ENCODE data around the gene SPO11. TPM values are rescaled to one million over a fixed set of nuclear protein-coding genes. Genes with fewer than 3 reads are reported as not detected.

SPO11 gene
- total and polyA plus RNA-seq, 9 of the 15 experiments (the other 6 are each of a cell fraction or from before 2014, with no cell fraction given), result not detected

DNA sequence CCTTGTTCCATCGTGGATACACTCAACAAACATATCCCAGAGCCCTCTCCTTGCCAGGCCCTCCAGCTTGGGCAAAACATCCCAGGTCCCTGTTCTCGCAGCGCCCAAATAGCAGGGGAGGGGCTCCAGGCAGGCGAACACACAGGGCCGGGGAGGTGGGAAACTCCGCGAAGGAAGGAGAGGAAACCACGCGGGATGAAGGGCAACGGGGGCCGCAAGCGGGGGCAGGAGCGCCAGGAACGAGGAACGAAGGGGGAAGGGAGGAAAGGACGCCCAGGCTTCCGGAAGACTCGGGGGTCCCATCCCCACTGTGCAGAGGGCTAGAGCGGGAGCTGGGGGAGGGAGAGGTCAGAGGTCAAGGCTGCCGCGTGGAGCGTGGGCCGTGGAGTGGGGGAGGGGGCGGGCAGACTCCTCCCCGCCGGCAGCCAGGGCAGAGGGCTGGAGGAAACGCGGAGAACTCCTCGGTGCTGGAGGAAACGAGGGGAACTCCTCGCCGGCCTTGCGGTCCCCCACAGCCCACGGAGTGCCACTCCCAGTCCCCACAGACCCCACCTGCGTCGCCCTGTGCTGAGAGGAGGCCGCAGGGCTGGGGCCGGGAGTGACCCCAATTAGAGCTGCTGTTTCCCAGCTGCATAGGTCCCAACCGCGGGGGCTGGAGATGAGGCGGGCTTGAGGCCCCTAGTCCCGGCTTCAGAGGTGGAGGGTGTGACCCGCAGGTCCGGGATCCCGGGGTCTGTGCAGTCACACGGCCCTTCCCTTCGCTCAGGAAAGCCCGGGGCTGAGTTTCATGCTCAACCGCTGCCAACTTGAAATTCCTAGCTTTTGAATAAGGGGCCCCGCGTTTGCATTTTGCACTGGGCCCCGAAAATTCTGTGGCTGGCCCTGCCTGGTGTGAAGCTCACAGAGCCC, 60.3 kb downstream of the SPO11 start (continued):
- TF ChIP-seq, protein P1, sequence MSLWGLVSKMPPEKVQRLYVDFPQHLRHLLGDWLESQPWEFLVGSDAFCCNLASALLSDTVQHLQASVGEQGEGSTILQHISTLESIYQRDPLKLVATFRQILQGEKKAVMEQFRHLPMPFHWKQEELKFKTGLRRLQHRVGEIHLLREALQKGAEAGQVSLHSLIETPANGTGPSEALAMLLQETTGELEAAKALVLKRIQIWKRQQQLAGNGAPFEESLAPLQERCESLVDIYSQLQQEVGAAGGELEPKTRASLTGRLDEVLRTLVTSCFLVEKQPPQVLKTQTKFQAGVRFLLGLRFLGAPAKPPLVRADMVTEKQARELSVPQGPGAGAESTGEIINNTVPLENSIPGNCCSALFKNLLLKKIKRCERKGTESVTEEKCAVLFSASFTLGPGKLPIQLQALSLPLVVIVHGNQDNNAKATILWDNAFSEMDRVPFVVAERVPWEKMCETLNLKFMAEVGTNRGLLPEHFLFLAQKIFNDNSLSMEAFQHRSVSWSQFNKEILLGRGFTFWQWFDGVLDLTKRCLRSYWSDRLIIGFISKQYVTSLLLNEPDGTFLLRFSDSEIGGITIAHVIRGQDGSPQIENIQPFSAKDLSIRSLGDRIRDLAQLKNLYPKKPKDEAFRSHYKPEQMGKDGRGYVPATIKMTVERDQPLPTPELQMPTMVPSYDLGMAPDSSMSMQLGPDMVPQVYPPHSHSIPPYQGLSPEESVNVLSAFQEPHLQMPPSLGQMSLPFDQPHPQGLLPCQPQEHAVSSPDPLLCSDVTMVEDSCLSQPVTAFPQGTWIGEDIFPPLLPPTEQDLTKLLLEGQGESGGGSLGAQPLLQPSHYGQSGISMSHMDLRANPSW (CRISPR knock-in tag; IDR thresholded peaks at IDR 0.05), result no peak
- TF ChIP-seq, protein P2, sequence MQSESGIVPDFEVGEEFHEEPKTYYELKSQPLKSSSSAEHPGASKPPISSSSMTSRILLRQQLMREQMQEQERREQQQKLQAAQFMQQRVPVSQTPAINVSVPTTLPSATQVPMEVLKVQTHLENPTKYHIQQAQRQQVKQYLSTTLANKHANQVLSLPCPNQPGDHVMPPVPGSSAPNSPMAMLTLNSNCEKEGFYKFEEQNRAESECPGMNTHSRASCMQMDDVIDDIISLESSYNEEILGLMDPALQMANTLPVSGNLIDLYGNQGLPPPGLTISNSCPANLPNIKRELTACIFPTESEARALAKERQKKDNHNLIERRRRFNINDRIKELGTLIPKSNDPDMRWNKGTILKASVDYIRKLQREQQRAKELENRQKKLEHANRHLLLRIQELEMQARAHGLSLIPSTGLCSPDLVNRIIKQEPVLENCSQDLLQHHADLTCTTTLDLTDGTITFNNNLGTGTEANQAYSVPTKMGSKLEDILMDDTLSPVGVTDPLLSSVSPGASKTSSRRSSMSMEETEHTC (IDR thresholded peaks at IDR 0.05), result 0 out of 2 replicates have a peak, but pooled peaks have one; percentile 21
- TF ChIP-seq SAP30 (IDR thresholded peaks at IDR 0.05; ENCODE audit: borderline replicate concordance, insufficient read depth, low read depth, low read length, poor library complexity, severe bottlenecking), result peak; percentile 61
- TF ChIP-seq PCBP1 (IDR thresholded peaks at IDR 0.05; ENCODE audit: low read depth, low read length, poor library complexity, severe bottlenecking), result peak; percentile 85
- TF ChIP-seq SP1 (CRISPR knock-in tag; IDR thresholded peaks at IDR 0.05), result peak; percentile 29; the same call in 1 of the 2 replicates
- TF ChIP-seq, protein P3, sequence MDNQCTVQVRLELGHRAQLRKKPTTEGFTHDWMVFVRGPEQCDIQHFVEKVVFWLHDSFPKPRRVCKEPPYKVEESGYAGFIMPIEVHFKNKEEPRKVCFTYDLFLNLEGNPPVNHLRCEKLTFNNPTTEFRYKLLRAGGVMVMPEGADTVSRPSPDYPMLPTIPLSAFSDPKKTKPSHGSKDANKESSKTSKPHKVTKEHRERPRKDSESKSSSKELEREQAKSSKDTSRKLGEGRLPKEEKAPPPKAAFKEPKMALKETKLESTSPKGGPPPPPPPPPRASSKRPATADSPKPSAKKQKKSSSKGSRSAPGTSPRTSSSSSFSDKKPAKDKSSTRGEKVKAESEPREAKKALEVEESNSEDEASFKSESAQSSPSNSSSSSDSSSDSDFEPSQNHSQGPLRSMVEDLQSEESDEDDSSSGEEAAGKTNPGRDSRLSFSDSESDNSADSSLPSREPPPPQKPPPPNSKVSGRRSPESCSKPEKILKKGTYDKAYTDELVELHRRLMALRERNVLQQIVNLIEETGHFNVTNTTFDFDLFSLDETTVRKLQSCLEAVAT (IDR thresholded peaks at IDR 0.05), result 0 out of 4 replicates have a peak, but pooled peaks have one; percentile 12 to 62
- peak; percentile 97 for TF ChIP-seq NFRKB (IDR thresholded peaks at IDR 0.05; ENCODE audit: low read depth)
- no peak; the same call in none of the 2 replicates for TF ChIP-seq SRSF3 (IDR thresholded peaks at IDR 0.05; ENCODE audit: insufficient read depth, low read length)
- TF ChIP-seq FOXK2 (conservative IDR thresholded peaks at IDR 0.05 in 1 of 2, IDR thresholded peaks at IDR 0.05 in 1 of 2; ENCODE audit: low read depth in 2 of 2), result 0 out of 4 replicates have a peak, but pooled peaks of 1 of the 2 experiments have one; percentile 16
- peak; percentile 76 for TF ChIP-seq DPF2 (IDR thresholded peaks at IDR 0.05)
- 0 out of 2 replicates have a peak, but pooled peaks have one; percentile 5 for TF ChIP-seq ZNF431 (CRISPR knock-in tag; IDR thresholded peaks at IDR 0.05)
- 0 out of 2 replicates have a peak, but pooled peaks have one; percentile 26 for TF ChIP-seq RBM14 (IDR thresholded peaks at IDR 0.05; ENCODE audit: borderline replicate concordance, insufficient read depth, low read depth, low read length)
- TF ChIP-seq RHOXF2B (CRISPR knock-in tag; conservative IDR thresholded peaks at IDR 0.05), result no peak
- 0 out of 2 replicates have a peak, but pooled peaks have one; percentile 4 for TF ChIP-seq ZNF766 (CRISPR knock-in tag; conservative IDR thresholded peaks at IDR 0.05)
- no peak for TF ChIP-seq SMAD1 (IDR thresholded peaks at IDR 0.05; ENCODE audit: low read depth, low read length, partially characterized antibody)
- TF ChIP-seq CHD4 (IDR thresholded peaks at IDR 0.05; ENCODE audit: insufficient read depth, insufficient replicate concordance, low read depth, low read length, poor library complexity, severe bottlenecking), result no peak
- TF ChIP-seq MXI1 (IDR thresholded peaks at IDR 0.05; ENCODE audit: low read depth, low read length), result no peak
- TF ChIP-seq TAF7 (tag; IDR thresholded peaks at IDR 0.05), result peak; percentile 8
- no peak for TF ChIP-seq ADNP (tag; IDR thresholded peaks at IDR 0.05)
- TF ChIP-seq NR4A1 (CRISPR knock-in tag; IDR thresholded peaks at IDR 0.05), result no peak
- TF ChIP-seq NR4A1 (tag; IDR thresholded peaks at IDR 0.05), result peak; percentile 84
